Measurements from ENCODE around the gene PRRT3.
"Not testable (repeated sequence)": the region's sequence is repeated elsewhere in the genome, so short reads cannot be mapped to it uniquely, and the experiment has no call there.

PRRT3 gene

DNA sequence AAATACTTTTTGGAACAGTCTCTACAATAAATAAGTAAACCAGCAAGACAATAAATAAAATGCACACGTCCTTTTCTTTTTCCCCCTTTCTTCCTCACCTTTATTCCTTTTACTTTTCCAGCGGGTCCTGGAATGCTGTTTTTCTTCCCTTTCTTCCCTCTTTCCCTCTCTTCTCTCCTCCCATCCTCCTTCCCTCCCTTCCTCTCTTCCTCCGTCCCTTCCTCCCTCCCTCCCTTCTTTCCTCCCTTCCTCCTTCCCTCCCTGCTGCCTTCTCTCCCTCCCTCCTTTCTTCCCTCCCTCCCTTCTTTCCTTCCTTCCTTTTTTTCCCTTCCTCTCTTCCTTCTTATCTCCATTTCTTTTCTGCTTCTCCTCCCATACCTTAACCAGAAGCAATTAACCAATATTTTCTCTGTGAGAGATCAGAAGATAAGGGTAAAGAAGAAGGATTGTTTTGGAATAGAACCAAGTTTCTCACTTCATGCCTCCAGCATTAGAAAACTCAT, 52.9 kb downstream of the PRRT3 start:
- DNase-seq (ENCODE audit: low read depth in 2 of 2) = no peak

DNA sequence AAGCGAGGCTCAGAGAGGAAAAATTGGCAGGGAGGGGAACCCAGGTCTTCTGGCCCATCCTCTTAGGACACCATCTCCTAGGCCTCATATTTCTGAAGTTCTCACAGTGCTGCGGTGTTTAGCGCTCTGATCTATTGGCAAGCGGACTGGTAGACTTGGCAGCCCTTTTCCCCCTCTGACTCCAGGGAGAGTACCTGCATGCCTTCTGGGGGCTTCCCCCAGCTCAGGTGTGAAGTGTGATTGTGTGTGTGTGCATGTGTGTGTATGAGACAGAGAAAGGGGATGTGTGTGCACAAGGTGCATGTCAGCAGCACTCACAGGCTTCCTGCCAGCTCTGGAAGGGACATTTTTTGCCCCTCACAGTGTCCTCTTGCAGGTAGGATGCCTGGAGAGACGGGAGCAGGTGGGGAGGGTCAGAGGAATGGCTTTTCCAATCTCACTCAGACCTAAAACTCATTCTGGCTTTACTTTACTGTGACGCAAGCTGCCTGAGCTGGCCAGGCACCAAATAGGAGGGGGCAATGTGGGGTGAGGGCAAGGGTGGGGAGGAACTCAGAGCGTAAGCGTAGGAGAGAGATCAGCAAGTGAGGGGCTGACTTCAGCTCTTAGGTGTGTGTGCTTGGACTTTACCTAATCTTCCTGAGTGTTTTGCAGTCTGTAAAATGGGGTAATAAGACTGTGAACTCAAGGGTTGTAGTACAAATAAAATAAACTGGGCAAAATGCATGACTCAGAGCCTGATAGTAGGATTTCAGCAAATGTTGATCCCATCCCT, 53.6 kb downstream of the PRRT3 start:
- DNase-seq (ENCODE audit: low read depth in 2 of 2) = no peak

DNA sequence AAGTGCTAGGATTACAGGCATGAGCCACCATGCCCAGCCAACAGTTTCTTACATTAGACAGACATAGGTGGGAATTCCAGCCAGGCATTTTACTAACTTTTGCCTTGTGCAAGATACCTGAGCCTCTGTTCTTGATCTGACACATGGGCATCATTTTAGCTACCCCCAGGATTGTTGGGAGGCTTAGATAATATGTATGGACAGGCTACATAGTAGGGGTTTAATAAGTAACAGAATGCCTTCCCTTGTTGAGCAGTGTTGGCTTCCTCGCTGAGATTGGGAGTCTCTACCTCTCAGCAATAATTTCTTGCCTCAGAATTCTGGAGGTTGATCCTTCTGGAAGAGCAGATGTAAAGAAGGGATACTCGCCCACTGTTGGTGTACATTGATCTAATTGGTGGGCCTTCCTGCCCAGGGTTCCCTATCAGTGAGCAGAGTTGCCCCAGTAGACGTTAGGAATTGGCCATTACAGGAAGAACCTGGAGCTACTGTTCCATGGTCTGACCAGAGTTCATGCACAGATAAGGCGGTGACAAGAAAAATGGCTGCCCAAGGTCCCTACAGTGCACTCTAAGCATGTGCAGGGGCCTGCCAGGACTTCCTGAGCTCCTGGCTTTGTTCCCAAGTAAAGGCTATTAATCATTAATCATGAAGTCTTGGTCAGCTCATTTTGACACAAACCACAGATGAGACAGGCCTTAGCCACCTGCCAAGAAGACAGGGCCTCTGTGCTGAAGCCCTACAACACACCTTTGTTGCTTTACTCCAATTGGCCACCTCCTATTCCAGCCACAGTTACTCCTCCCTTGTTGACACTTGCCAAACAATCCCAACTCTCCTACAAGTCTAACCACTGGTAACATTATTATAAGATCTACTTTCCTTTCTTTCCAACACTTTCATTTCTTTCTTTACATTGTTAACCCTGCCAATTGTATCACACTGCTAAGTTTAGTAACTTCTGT, 54.5 kb downstream of the PRRT3 start:
- no peak for DNase-seq (ENCODE audit: low read depth in 2 of 2)

DNA sequence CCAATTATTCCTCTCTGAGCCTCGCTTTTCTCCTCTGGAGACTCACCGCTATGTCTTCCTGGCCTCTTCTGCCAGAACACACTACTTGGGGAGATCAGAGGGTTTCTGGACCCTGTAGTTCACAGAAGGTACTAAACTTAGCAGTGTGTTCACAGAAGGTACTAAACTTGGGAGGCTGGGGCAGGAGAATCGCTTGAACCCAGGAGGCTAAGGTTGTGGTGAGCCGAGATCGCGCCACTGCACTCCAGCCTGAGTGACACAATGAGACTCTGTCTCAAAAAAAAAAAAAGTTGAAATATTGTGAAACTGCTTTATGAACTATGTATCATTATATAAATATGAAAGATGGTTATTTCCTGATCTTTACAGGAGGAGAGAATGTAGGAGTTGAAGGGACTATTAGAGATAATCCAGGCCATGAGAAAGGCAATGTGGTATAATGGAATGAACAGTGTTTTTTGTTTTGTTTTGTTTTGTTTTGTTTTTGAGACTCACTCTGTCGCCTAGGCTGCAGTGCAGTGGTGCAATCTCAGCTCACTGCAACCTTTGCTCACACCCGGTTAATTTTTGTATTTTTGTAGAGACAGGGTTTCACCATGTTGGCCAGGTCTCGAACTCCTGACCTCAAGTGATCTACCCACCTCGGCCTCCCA, 55.3 kb downstream of the PRRT3 start:
- not testable (repeated sequence) for DNase-seq (ENCODE audit: low read depth in 2 of 2)

DNA sequence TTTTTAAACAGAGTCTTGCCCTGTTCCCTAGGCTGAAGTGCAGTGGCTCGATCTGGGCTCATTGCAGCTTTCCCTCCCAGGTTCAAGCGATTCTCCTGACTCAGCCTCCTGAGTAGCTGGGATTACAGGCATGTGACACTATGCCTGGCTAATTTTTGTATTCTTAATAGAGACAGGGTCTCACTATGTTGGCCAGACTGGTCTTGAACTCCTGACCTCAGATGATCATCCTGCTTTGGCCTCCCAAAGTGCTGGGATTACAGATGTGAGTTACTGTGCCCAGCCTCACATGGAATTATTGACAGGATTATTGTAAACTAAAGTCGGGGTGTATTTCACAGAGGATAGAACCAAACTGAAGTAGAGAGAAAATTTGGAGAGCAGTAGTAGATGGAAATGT, 56.5 kb downstream of the PRRT3 start:
- DNase-seq (ENCODE audit: low read depth in 2 of 2) = not testable (repeated sequence)
